ENCODE data around the gene ANKRD55.
"Not testable (repeated sequence)": the region's sequence is repeated elsewhere in the genome, so short reads cannot be mapped to it uniquely, and the experiment has no call there.

Gene ANKRD55

GRCh38 chr5:56253126-56253525, 20.0 kb upstream of the ANKRD55 start:
- TF ChIP-seq, protein P1, sequence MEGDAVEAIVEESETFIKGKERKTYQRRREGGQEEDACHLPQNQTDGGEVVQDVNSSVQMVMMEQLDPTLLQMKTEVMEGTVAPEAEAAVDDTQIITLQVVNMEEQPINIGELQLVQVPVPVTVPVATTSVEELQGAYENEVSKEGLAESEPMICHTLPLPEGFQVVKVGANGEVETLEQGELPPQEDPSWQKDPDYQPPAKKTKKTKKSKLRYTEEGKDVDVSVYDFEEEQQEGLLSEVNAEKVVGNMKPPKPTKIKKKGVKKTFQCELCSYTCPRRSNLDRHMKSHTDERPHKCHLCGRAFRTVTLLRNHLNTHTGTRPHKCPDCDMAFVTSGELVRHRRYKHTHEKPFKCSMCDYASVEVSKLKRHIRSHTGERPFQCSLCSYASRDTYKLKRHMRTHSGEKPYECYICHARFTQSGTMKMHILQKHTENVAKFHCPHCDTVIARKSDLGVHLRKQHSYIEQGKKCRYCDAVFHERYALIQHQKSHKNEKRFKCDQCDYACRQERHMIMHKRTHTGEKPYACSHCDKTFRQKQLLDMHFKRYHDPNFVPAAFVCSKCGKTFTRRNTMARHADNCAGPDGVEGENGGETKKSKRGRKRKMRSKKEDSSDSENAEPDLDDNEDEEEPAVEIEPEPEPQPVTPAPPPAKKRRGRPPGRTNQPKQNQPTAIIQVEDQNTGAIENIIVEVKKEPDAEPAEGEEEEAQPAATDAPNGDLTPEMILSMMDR (IDR thresholded peaks at IDR 0.05; ENCODE audit: insufficient read depth, low read depth, low read length, missing control alignments) = no peak
- no peak for DNase-seq (ENCODE audit: low read depth)
- no peak overlapping the region for H3K4me3 ChIP-seq (ENCODE audit: low read depth, low read length)

DNA sequence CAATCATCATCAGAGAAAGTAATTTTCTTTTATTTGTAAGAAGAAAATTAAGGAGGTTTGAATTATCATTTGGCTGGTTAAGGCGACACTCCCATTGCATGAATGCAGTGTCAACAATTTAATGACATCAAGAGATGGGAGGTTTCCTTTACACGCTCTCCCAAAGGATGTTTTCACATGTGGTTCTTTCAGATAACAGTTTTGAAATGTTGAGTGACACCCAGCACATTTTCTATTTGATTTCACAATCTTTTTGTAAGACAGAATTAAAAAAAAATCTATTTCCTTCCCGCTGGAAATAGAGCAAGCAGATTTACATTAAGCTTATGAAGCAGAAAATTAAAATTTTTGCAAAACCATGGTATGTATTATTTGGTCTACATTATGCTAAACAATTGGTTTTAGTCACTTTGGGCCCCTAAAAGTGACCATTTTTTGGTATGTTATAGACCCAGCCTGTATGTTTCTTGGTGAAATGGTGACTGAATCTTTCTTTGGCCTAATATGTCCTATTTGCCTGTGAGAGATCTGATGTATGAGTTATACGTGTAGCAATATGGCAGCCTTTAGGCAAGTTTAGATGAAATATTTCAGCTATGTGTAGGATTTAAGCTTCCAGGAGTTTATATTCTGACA, 18.9 kb upstream of the ANKRD55 start:
- TF ChIP-seq, protein P1 (IDR thresholded peaks at IDR 0.05; ENCODE audit: insufficient read depth, low read depth, low read length, missing control alignments) = no peak
- H3K4me3 ChIP-seq (ENCODE audit: low read depth, low read length) = no peak overlapping the region
- no peak for DNase-seq (ENCODE audit: low read depth)

- H3K4me3 ChIP-seq (ENCODE audit: low read depth, low read length) = no peak overlapping the region
- TF ChIP-seq, protein P1 (IDR thresholded peaks at IDR 0.05; ENCODE audit: insufficient read depth, low read depth, low read length, missing control alignments) = no peak
- no peak for DNase-seq (ENCODE audit: low read depth)
Measured at GRCh38 chr5:56251440-56251839, 18.3 kb upstream of the ANKRD55 start.

DNA sequence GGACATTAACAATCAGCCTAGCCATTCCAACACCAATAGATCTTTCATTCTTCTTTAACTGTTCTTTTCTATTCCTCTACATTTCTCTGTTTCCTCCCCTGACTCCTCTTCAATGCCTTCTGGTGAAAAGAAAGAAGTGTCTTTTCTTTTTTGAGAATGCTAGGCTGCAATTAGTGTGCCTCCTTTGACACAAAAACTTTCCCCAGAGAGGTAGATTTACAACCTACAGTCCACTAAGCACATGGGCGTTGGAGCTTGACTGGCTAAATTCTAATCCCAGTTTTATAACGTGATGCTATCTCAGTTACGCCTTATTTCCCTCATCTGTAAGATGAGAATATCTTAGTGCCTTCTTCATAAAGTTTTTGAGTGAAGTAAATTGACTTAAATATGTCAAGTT, 16.9 kb upstream of the ANKRD55 start:
- H3K4me3 ChIP-seq (ENCODE audit: low read depth, low read length) = no peak overlapping the region
- DNase-seq (ENCODE audit: low read depth) = no peak
- TF ChIP-seq, protein P1 (IDR thresholded peaks at IDR 0.05; ENCODE audit: insufficient read depth, low read depth, low read length, missing control alignments) = no peak

DNA sequence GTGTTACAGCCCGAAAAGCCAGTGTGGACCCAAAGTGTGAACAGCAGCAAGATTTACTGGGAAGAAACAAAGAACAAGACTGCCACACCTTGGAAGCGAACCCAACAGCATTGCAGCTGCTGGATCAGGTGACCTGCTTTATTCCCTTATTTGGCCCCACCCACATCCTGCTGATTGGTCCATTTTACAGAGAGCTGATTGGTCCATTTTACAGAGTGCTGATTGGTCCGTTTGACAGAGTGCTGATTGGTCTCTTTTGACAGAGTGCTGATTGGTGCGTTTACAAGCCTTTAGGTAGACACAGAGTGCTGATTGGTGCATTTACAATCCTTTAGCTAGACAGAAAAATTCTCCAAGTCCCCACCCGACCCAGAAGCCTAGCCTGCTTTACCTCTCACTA, 16.0 kb upstream of the ANKRD55 start:
- DNase-seq (ENCODE audit: low read depth); H3K4me3 ChIP-seq (ENCODE audit: low read depth, low read length): not testable (repeated sequence)

DNA sequence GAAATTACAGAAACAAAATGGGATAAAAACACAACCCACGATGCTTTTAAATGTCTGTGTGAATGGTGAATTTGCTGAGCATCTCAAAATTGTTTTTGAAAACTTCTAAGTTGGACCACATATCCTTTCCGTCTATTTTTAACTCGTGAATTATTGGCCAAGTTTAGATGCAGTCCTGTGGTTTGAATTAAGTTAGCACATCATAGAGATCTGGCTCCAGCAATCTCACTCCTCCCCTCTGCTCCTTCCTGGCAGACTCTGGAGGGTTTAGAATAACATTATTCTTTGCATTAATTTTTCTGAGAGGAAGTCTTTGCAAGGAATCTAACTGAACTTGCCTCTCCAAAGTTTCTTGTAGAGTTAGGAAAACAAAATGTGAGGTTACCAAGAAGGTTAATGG, 14.5 kb upstream of the ANKRD55 start:
- no peak for DNase-seq (ENCODE audit: low read depth)
- no peak overlapping the region for H3K4me3 ChIP-seq (ENCODE audit: low read depth, low read length)
- TF ChIP-seq, protein P1 (IDR thresholded peaks at IDR 0.05; ENCODE audit: insufficient read depth, low read depth, low read length, missing control alignments) = no peak

DNA sequence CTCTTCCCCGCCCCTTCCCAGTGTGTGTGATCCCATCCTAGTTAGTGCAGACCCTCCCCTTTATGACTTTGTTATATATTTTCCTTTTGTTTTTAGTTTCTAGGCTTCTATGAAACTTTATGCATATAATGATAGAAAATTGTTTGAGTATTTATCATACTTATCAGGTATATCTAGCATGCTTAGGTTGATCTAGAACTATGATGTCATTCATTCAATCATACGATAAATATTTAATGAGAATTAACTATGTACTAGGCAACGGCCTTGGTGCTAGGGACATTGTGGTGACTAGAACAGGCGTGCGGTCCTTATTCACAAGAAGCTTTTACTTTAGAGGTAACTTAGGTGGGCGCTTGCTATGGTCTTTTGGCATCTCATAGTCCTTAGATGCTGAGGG, 13.6 kb upstream of the ANKRD55 start:
- TF ChIP-seq, protein P1 (IDR thresholded peaks at IDR 0.05; ENCODE audit: insufficient read depth, low read depth, low read length, missing control alignments) = no peak
- no peak overlapping the region for H3K4me3 ChIP-seq (ENCODE audit: low read depth, low read length)

More for the DNA sequence above, 13.6 kb upstream of the ANKRD55 start:
- no peak for DNase-seq (ENCODE audit: low read depth)
